ENCODE data around the gene GUCA2A.

GUCA2A gene

DNA sequence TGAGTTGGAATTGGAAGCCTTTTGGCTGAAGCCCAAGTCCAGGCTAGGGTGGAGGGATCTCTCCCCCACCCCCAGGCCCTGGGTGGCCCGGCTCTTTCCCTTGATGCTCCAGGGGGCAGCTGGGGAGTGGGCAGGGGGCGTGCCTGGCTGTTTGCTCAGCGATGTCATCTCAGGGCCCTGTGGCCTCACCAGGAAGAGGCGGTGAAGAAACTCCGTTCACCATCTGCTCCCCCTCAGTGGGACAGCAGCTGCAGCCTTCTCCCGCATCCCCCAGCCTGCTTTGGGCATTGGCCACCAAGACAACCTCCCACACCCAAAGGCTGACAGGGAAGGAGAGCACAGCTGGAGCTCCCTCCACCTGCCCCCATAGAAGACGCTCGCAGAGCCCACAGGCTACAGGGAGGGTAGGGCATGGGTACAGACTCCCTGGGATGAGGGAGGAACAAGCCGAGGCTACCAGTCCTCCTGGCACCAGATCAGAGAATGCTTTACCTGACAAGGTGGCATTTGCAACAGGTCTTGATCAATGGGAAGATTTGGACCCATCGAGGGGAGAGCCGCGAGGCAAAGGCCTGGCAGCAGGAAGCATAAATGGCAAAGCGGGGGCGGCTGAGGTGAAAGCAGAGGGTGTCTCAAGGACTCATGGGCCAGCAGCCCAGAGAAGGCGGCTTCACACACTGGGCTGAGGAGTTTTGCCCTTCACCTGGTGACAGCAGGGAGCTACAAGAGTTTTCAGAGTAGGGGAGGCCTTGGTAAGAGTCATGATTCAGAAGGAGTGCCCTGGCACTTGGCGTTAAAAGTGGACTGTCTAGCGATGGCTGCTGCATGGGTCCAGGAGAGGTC, 6.5 kb upstream of the GUCA2A start:
- TF ChIP-seq ZFX (IDR thresholded peaks at IDR 0.05) (no peak), CTCF (conservative IDR thresholded peaks at IDR 0.05) (no peak)
- no peak overlapping the region for H3K27ac ChIP-seq

- TF ChIP-seq ZFX (IDR thresholded peaks at IDR 0.05) (no peak), CTCF (conservative IDR thresholded peaks at IDR 0.05) (no peak)
- H3K27ac ChIP-seq = no peak overlapping the region
Measured at GRCh38 chr1:42168763-42169162, 4.2 kb upstream of the GUCA2A start.

DNA sequence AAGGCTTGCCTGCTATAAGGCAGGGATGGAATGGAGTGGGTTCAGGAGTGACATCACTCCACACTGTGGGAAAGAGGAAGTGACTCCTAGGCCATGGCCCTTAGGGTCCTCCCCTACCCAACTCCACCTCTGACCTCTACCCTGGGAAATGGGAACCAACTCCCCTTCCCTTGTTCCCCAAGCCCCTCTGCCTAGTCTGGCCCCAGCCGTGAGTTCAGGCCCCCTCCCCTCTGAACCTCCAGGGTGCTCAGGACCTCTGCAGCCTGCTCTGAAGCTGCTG, 3.8 kb upstream of the GUCA2A start:
- TF ChIP-seq CTCF (conservative IDR thresholded peaks at IDR 0.05) (no peak), ZFX (IDR thresholded peaks at IDR 0.05) (no peak)
- no peak overlapping the region for H3K27ac ChIP-seq

- TF ChIP-seq ZFX (IDR thresholded peaks at IDR 0.05) (no peak), CTCF (conservative IDR thresholded peaks at IDR 0.05) (no peak)
Measured at GRCh38 chr1:42167611-42168390, 3.3 kb upstream of the GUCA2A start.

GRCh38 chr1:42165511-42166210, 1.1 kb upstream of the GUCA2A start:
- peak overlapping the region; percentile 15 for H3K27ac ChIP-seq
- TF ChIP-seq ZFX (IDR thresholded peaks at IDR 0.05) = no peak
- no peak for TF ChIP-seq CTCF (conservative IDR thresholded peaks at IDR 0.05)

More at GRCh38 chr1:42167611-42168390, 3.3 kb upstream of the GUCA2A start:
- no peak overlapping the region for H3K27ac ChIP-seq

GRCh38 chr1:42163536-42164503, 725 bp downstream of the GUCA2A start:
- TF ChIP-seq CTCF (conservative IDR thresholded peaks at IDR 0.05) = no peak
- TF ChIP-seq ZFX (IDR thresholded peaks at IDR 0.05) = no peak
- H3K27ac ChIP-seq = no peak overlapping the region
